ENCODE data around the gene UBAP1.
"Not testable (repeated sequence)": the region's sequence is repeated elsewhere in the genome, so short reads cannot be mapped to it uniquely, and the experiment has no call there.

UBAP1 gene

GRCh38 chr9:34179213-34180136, 632 bp downstream of the UBAP1 start:
- DNase-seq: no peak

- DNase-seq: no peak
Observed at GRCh38 chr9:34185778-34186551, 7.1 kb downstream of the UBAP1 start.

GRCh38 chr9:34187891-34188240, 9.0 kb downstream of the UBAP1 start:
- no peak for DNase-seq

- no peak for DNase-seq
Observed at GRCh38 chr9:34190996-34191892, 12.4 kb downstream of the UBAP1 start.

- no peak for DNase-seq
Observed at GRCh38 chr9:34195143-34195542, 16.3 kb downstream of the UBAP1 start.

GRCh38 chr9:34197286-34197685, 18.4 kb downstream of the UBAP1 start:
- DNase-seq: not testable (repeated sequence)

- no peak for DNase-seq
Observed at GRCh38 chr9:34197756-34198711, 19.2 kb downstream of the UBAP1 start.

GRCh38 chr9:34200092-34200491, 21.2 kb downstream of the UBAP1 start:
- no peak for DNase-seq

GRCh38 chr9:34203275-34203991, 24.6 kb downstream of the UBAP1 start:
- DNase-seq: no peak

- no peak for DNase-seq
Observed at GRCh38 chr9:34203992-34204635, 25.3 kb downstream of the UBAP1 start.

GRCh38 chr9:34205102-34205501, 26.3 kb downstream of the UBAP1 start:
- no peak for DNase-seq

- no peak for DNase-seq
Observed at GRCh38 chr9:34206561-34206960, 27.7 kb downstream of the UBAP1 start.

- no peak for DNase-seq
Observed at GRCh38 chr9:34211395-34211794, 32.6 kb downstream of the UBAP1 start.

GRCh38 chr9:34214354-34215000, 35.6 kb downstream of the UBAP1 start:
- DNase-seq: not testable (repeated sequence)

GRCh38 chr9:34216325-34216724, 37.5 kb downstream of the UBAP1 start:
- no peak for DNase-seq

GRCh38 chr9:34217015-34217414, 38.2 kb downstream of the UBAP1 start:
- DNase-seq: not testable (repeated sequence)

GRCh38 chr9:34218446-34218845, 39.6 kb downstream of the UBAP1 start:
- no peak for DNase-seq

GRCh38 chr9:34219421-34219820, 40.6 kb downstream of the UBAP1 start:
- no peak for DNase-seq

- no peak for DNase-seq
Observed at GRCh38 chr9:34220218-34220617, 41.4 kb downstream of the UBAP1 start.

- no peak for DNase-seq
Observed at GRCh38 chr9:34224349-34224748, 45.5 kb downstream of the UBAP1 start.

Data from activated T-cell treated with anti-CD3 and anti-CD28 coated beads, Interleukin-2, amount 50 U/mL, for 1 hour (primary cell).